Upper lobe of left lung (tissue), 6 donors: Measurements from ENCODE around the gene SEC61G. TPM values are rescaled to one million over a fixed set of nuclear protein-coding genes. Genes with fewer than 3 reads are reported as not detected.

Experiments used
- ATAC-seq, 2 donors: fragments of 200-7000 bp; cut with Tn5 transposase; one replicate each; pipeline ENCODE4 v1.9.1; 2022; ENCODE audit warnings: mild to moderate bottlenecking in 2 of 2, moderate library complexity in 2 of 2; ENCODE audit not compliant: low FRiP score in 2 of 2
- DNase-seq, 2 donors: peaks; one replicate each; pipeline ENCODE4 v3.0.0-alpha.2; 2019 to 2020
- H3K27ac ChIP-seq, 4 donors: fragments of 200-600 bp; sonication (generic); one replicate each; pipeline ENCODE4 v1.5.1; 2016 to 2019
- H3K27me3 ChIP-seq, 4 donors: fragments of 200-600 bp; sonication (generic); one replicate each; pipeline ENCODE4 v1.5.1; 2017 to 2019
- H3K36me3 ChIP-seq, 4 donors: fragments of 200-600 bp; sonication (generic); one replicate each; pipeline ENCODE4 v1.5.1; 2016 to 2019
- H3K4me1 ChIP-seq, 4 donors: fragments of 200-600 bp; sonication (generic); one replicate each; pipeline ENCODE4 v1.5.1; 2018 to 2019
- H3K4me3 ChIP-seq, 4 donors: fragments of 200-600 bp; sonication (generic); one replicate each; pipeline ENCODE4 v1.5.1; 2017 to 2019; ENCODE audit warnings: mild to moderate bottlenecking in 2 of 4, moderate library complexity in 1 of 4
- H3K9me3 ChIP-seq, 4 donors: fragments of 200-600 bp; sonication (generic); one replicate each; pipeline ENCODE4 v1.5.1; 2018 to 2019
- EP300 ChIP-seq, 4 donors: sonication (generic); formaldehyde crosslinking; IDR thresholded peaks; one replicate each; pipeline ENCODE4 v1.5.1; 2017; ENCODE audit warnings: antibody characterized with exemption in 4 of 4, control low read depth in 2 of 4
- POLR2A ChIP-seq, 4 donors: fragments of 450-650 bp; IDR thresholded peaks; one replicate each; pipeline ENCODE4 v1.5.1; 2016 to 2017; ENCODE audit warnings: antibody characterized with exemption in 4 of 4, mild to moderate bottlenecking in 2 of 4
- POLR2AphosphoS5 ChIP-seq, 2 donors: sonication (generic); formaldehyde crosslinking; IDR thresholded peaks; one replicate each; pipeline ENCODE4 v1.5.1; 2017; ENCODE audit warnings: antibody characterized with exemption in 2 of 2
- whole genome bisulfite sequencing, 2 donors: methylation state at CpG; one replicate each; pipeline ENCODE4 v1.1.5; 2017 to 2018; 5-methylcytosine and 5-hydroxymethylcytosine counted together
- total RNA-seq, 6 donors: library from RNA; depleted of rRNA in 4 of 6; stranded (reverse); fragments of >200 nt in 4 of 6; gene quantifications; one replicate each; pipeline versions ENCODE4 v1.1.0 to v1.2.1, GENCODE V29; 2016 to 2021
- TF ChIP-seq, protein P1 (sequence below), 6 experiments: fragments of 450-650 bp in 4 of 6; fragments of 200-600 bp in 2 of 6; sonication (generic) in 2 of 6; IDR thresholded peaks; one replicate each; pipeline ENCODE4 v1.5.1; 2016 to 2019; ENCODE audit warnings: antibody characterized with exemption in 6 of 6
- donor health status: DM: no; HTN: no; CAD: no; lungs with moderate emphysema.
- donor health status: DM: no; HTN: yes; CAD: no; lungs with severe emphysema.

Gene SEC61G
- 100 to 1,000 TPM in 3 of 6 donors, 10 to 100 TPM in 3; 25.1 to 201 (median 92.5) TPM for total RNA-seq

DNA sequence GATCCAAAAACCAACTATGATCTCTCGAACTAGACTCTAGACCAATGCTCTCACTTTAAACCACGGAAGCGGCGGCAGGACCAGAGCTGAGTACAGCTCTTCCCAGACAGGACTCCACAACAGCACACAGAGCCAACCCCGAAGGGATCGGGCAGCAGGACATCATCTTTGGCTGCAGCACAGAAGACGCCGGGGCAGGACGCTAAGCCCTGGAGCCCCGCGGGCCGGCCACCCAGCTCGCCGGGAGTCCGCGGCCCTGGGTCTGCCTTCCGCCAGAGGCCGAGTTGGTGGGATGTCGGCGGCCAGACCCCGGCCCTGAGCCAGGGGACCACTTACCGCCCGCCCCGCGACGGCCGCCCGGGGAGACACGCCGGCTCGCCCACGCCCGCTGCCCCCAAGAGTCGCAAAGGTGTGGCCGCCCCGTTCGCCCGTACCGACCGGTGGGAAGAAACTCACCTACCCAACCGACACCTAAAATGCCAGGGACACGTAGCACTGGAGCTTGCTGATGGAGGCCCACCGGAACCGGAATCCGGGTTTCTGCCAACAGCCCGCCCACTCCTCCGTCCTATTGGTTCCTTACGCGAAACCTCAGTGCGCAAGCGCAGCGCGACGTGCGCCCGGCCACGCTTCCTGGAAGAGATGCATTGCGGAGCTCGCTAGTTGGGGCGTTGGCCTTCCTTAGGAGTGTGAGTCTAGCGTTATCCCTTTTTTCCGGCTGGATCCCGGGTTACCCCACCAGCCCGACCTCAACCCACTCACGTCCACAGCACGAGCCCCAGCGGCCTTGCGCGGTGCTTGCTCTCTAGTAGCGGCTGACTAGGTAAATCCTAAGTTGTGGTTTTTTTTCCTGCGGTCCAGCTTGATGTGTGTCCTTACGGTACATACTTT is at the start of gene SEC61G:
SEC61G (minus strand) TSS at position 510 of the 891 bp plus-strand sequence. CDS start 1,623 bp downstream, outside the sequence.
- Histone ChIP-seq H3K36me3 (peaks cover 0 to 21% (median 0%) of the 10 kb centered on the region in 4 donors), H3K27ac (peak within 1 kb of the TSS; percentile 86 to 97 (median 90)), H3K4me1 (peaks cover 13 to 30% (median 20%) of the 10 kb centered on the region in 4 donors), H3K4me3 (peak within 1 kb of the TSS; percentile 81 to 99 (median 94)), H3K27me3 (no peaks in the 10 kb centered on the region), H3K9me3 (no peaks in the 10 kb centered on the region)
- TF ChIP-seq, protein P1, sequence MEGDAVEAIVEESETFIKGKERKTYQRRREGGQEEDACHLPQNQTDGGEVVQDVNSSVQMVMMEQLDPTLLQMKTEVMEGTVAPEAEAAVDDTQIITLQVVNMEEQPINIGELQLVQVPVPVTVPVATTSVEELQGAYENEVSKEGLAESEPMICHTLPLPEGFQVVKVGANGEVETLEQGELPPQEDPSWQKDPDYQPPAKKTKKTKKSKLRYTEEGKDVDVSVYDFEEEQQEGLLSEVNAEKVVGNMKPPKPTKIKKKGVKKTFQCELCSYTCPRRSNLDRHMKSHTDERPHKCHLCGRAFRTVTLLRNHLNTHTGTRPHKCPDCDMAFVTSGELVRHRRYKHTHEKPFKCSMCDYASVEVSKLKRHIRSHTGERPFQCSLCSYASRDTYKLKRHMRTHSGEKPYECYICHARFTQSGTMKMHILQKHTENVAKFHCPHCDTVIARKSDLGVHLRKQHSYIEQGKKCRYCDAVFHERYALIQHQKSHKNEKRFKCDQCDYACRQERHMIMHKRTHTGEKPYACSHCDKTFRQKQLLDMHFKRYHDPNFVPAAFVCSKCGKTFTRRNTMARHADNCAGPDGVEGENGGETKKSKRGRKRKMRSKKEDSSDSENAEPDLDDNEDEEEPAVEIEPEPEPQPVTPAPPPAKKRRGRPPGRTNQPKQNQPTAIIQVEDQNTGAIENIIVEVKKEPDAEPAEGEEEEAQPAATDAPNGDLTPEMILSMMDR (IDR thresholded peaks at IDR 0.05), result peak in 1 of 6 experiments; percentile 15
- no peak for TF ChIP-seq EP300 (IDR thresholded peaks at IDR 0.05)
- peak in 3 of 4 donors; percentile 72 to 91 (median 86) for TF ChIP-seq POLR2A (IDR thresholded peaks at IDR 0.05)
- TF ChIP-seq POLR2AphosphoS5 (IDR thresholded peaks at IDR 0.05), result peak; percentile 97
- 0 to 2% methylated on average over 8 to 63 of the region's 72 CpGs for WGBS, 2 donors
- DNase-seq (peak; percentile 97 to 98), ATAC-seq (peak; percentile 97 to 98)

DNA sequence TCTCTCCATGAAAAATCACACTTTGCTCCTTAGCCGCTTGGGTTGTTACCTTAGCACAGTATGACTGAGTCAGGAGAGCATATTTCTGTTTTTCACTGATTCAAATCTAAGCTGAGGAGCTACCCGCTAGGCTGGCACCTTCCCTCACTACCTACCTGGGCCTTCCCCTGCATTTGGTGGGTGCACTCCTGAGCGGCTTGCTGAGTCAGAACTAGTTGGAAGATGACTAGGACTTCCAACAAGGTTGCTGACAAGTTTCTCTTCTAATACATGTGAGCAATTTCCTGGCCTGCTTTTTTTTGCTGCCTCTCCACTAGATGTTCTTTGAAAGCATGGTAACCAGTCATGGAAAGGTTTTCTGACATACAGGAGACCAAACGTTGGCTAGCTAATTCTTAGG is 43.8 kb upstream of the SEC61G start:
- Histone ChIP-seq H3K36me3 (no peaks in the 10 kb centered on the region), H3K27me3 (no peaks in the 10 kb centered on the region), H3K4me3 (no peak overlapping the region), H3K9me3 (no peaks in the 10 kb centered on the region), H3K4me1 (no peaks in the 10 kb centered on the region), H3K27ac (no peak overlapping the region)
- TF ChIP-seq, protein P1 (IDR thresholded peaks at IDR 0.05), result no peak
- TF ChIP-seq POLR2AphosphoS5 (IDR thresholded peaks at IDR 0.05), result no peak
- no peak for TF ChIP-seq POLR2A (IDR thresholded peaks at IDR 0.05)
- TF ChIP-seq EP300 (IDR thresholded peaks at IDR 0.05), result no peak
- 86 to 89% methylated on average over 4 of the region's 4 CpGs for WGBS, 2 donors
- ATAC-seq (no peak), DNase-seq (no peak)

DNA sequence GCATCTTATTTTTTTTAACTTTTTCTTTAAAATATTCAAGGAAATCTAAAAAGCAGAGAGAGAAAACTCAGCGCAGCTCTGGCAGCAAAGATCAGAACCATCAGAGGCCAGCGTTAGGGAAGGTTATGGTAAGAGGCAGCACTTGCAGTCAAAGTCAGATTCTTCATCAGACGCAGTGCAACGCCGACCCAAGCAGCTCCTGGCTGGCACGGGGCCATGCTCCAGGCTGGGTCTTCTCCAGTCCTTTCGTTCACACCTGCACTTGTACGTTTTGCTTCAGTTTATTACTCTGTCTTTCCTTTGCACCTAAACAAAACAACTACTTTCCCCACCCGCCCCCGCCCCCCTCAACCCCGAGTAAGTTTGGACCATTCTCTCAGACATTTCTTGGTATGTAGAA is 43.1 kb upstream of the SEC61G start:
- Histone ChIP-seq H3K4me3 (no peak overlapping the region), H3K36me3 (no peaks in the 10 kb centered on the region), H3K4me1 (no peaks in the 10 kb centered on the region), H3K27me3 (no peaks in the 10 kb centered on the region), H3K9me3 (no peaks in the 10 kb centered on the region), H3K27ac (no peak overlapping the region)
- ATAC-seq (no peak), DNase-seq (peak in 1 of 2 donors; percentile 42)
- WGBS, 2 donors, result 58 to 59% methylated on average over 11 of the region's 11 CpGs
- TF ChIP-seq, protein P1 (IDR thresholded peaks at IDR 0.05), result no peak
- no peak for TF ChIP-seq POLR2AphosphoS5 (IDR thresholded peaks at IDR 0.05)
- no peak for TF ChIP-seq POLR2A (IDR thresholded peaks at IDR 0.05)
- no peak for TF ChIP-seq EP300 (IDR thresholded peaks at IDR 0.05)

DNA sequence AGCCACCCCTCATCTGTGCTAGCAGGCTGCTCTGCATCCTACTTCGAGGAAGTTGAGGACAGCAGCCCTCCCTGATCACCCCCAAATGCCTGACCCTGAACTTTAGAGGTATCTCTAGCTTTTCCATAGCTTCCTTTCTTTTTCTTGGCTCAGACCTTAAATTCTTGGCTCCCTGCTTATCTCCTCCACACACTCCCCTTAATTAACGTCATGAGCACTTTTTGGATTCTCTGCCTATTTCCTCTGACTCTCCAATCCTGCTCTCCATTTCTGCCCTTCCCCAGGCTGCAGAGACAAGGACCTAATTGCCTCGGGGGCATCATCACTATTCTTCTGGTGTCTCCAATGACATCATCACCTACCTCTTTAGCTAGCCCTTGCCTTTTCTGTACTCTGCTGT is 40.8 kb upstream of the SEC61G start:
- 39 to 42% methylated on average over 3 of the region's 3 CpGs for WGBS, 2 donors
- H3K36me3 ChIP-seq, result no peaks in the 10 kb centered on the region
- TF ChIP-seq POLR2AphosphoS5 (IDR thresholded peaks at IDR 0.05) (no peak), POLR2A (IDR thresholded peaks at IDR 0.05) (no peak), EP300 (IDR thresholded peaks at IDR 0.05) (no peak)
- TF ChIP-seq, protein P1 (IDR thresholded peaks at IDR 0.05), result no peak
- H3K4me3 ChIP-seq, result no peak overlapping the region
- H3K27me3 ChIP-seq, result no peaks in the 10 kb centered on the region
- no peak overlapping the region for H3K27ac ChIP-seq
- H3K4me1 ChIP-seq, result no peaks in the 10 kb centered on the region
- H3K9me3 ChIP-seq, result no peaks in the 10 kb centered on the region
- ATAC-seq, result no peak
- DNase-seq, result no peak
